HCT116 (cell line): Measurements from ENCODE around the gene PSME1. TPM values are rescaled to one million over a fixed set of nuclear protein-coding genes. Genes with fewer than 3 reads are reported as not detected.

Source experiments
- ATAC-seq: fragments of 200-7000 bp; cut with Tn5 transposase; 2 replicates; pipeline ENCODE4 v1.9.1; 2020; ENCODE audit warnings: mild to moderate bottlenecking, moderate library complexity
- BruUV-seq: library from RNA; stranded (reverse); fragments of 400-500 nt; replicated peaks from 2 replicates; lab custom pipeline; 2021; lab: Mats Ljungman, UMichigan
- CTCF ChIA-PET: fragments of 300-600 bp; sonication (Branson Sonifier 250); formaldehyde crosslinking; loops from one replicate; lab custom pipeline; 2021; ENCODE audit warnings: antibody characterized with exemption; lab: Charles Lee
- POLR2A ChIA-PET: fragments of 300-600, 350-600 bp; sonication (Branson Sonifier 250); formaldehyde crosslinking; loops from one replicate; lab custom pipeline; 2021; ENCODE audit warnings: antibody characterized with exemption; lab: Charles Lee
- RAD21 ChIA-PET, 2 experiments: fragments of 300-600 bp; sonication (Branson Sonifier 250); formaldehyde crosslinking; loops; one replicate each; lab custom pipeline; 2023; ENCODE audit warnings: low total read pairs in 2 of 2; ENCODE audit not compliant: uncharacterized antibody in 2 of 2, unreplicated experiment in 2 of 2, low non-redundant PET in 1 of 2; lab: Charles Lee
- DNase-seq: peaks from one replicate; pipeline ENCODE4 v3.0.0-alpha.2; 2010; ENCODE audit warnings: low read depth, low spot score
- H2AFZ ChIP-seq: fragments of 200-600 bp; shearing (Covaris generic), sonication (generic); 2 replicates; pipeline ENCODE4 v1.6.1; 2017; ENCODE audit warnings: low read depth, mixed run types, mixed read lengths, antibody characterized with exemption, low read length; ENCODE audit not compliant: poor library complexity, severe bottlenecking
- H3K27ac ChIP-seq: 2 replicates; pipeline ENCODE4 v1.5.1; 2012; ENCODE audit warnings: low read depth, low read length
- H3K27me3 ChIP-seq: fragments of 200-600 bp; sonication (generic); 2 replicates; pipeline ENCODE4 v1.6.1; 2016; ENCODE audit warnings: mixed run types, low read length, mixed read lengths; ENCODE audit not compliant: insufficient read depth
- H3K36me3 ChIP-seq, 2 experiments: fragments of 200-500 bp in 1 of 2; fragments of 200-600 bp in 1 of 2; sonication (Bioruptor generic) in 1 of 2; sonication (generic) in 1 of 2; 2 replicates each; pipeline versions ENCODE4 v1.5.1 to v1.6.1; 2014 to 2016; ENCODE audit warnings: low read length in 2 of 2, inconsistent platforms in 1 of 2, mixed read lengths in 1 of 2, mixed run types in 1 of 2; ENCODE audit not compliant: insufficient read depth in 2 of 2, control insufficient read depth in 1 of 2
- H3K4me1 ChIP-seq, 2 experiments: fragments of 200-600 bp in 1 of 2; sonication (generic) in 1 of 2; 2 replicates each; pipeline versions ENCODE4 v1.5.1 to v1.6.1; 2012 to 2017; ENCODE audit warnings: low read length in 2 of 2, inconsistent platforms in 1 of 2, mild to moderate bottlenecking in 1 of 2, mixed read lengths in 1 of 2, mixed run types in 1 of 2, moderate library complexity in 1 of 2; ENCODE audit not compliant: insufficient read depth in 2 of 2, control insufficient read depth in 1 of 2
- H3K4me2 ChIP-seq: fragments of 200-600 bp; sonication (generic); 2 replicates; pipeline ENCODE4 v1.6.1; 2017; ENCODE audit warnings: mixed run types, low read length, mixed read lengths
- H3K4me3 ChIP-seq, 2 experiments: fragments of 200-600 bp in 1 of 2; sonication (generic) in 1 of 2; replicated peaks in 1 of 2; 2 replicates each; pipeline ENCODE4 v1.5.1; 2011 to 2016; ENCODE audit warnings: low read length in 2 of 2, control low read depth in 1 of 2, low read depth in 1 of 2, mild to moderate bottlenecking in 1 of 2, mixed read lengths in 1 of 2, mixed run types in 1 of 2
- H3K79me2 ChIP-seq: fragments of 200-600 bp; sonication (generic); 2 replicates; pipeline ENCODE4 v1.6.1; 2017; ENCODE audit warnings: mild to moderate bottlenecking, mixed run types, low read length, moderate library complexity, mixed read lengths; ENCODE audit not compliant: insufficient read depth
- H3K9ac ChIP-seq: fragments of 200-600 bp; sonication (generic); 2 replicates; pipeline ENCODE4 v1.6.1; 2016; ENCODE audit warnings: low read length, mixed read lengths
- H3K9me2 ChIP-seq: fragments of 200-600 bp; sonication (generic), shearing (Covaris generic); 2 replicates; pipeline ENCODE4 v1.6.1; 2017; ENCODE audit warnings: mixed run types, mild to moderate bottlenecking, moderate library complexity; ENCODE audit not compliant: insufficient read depth
- H3K9me3 ChIP-seq, 2 experiments: fragments of 200-500 bp in 1 of 2; fragments of 200-600 bp in 1 of 2; sonication (Bioruptor generic) in 1 of 2; sonication (generic) in 1 of 2; 2 replicates each; pipeline ENCODE4 v1.6.1; 2014 to 2017; ENCODE audit warnings: low read length in 2 of 2, mixed read lengths in 2 of 2, inconsistent platforms in 1 of 2, low read depth in 1 of 2, mild to moderate bottlenecking in 1 of 2, mixed run types in 1 of 2, moderate library complexity in 1 of 2; ENCODE audit not compliant: control insufficient read depth in 1 of 2, insufficient read depth in 1 of 2
- H4K20me1 ChIP-seq: fragments of 200-600 bp; sonication (generic), shearing (Covaris generic); 2 replicates; pipeline ENCODE4 v1.6.1; 2017; ENCODE audit warnings: mixed run types, mild to moderate bottlenecking, moderate library complexity; ENCODE audit not compliant: insufficient read depth
- ATF3 ChIP-seq: IDR thresholded peaks from 2 replicates; pipeline ENCODE4 v1.6.1; 2012
- CEBPB ChIP-seq: IDR thresholded peaks from 2 replicates; pipeline ENCODE4 v1.6.1; 2012; ENCODE audit warnings: low read depth
- EGR1 ChIP-seq: IDR thresholded peaks from 2 replicates; pipeline ENCODE4 v1.6.1; 2012; ENCODE audit warnings: low read depth
- ELF1 ChIP-seq: IDR thresholded peaks from 2 replicates; pipeline ENCODE4 v1.6.1; 2012; ENCODE audit warnings: low read depth, borderline replicate concordance
- EZH2 ChIP-seq: fragments of 200-600 bp; sonication (generic); IDR thresholded peaks from 2 replicates; pipeline ENCODE4 v1.6.1; 2017; ENCODE audit warnings: antibody characterized with exemption, mixed run types
- EZH2phosphoT487 ChIP-seq: fragments of 200-600 bp; IDR thresholded peaks from 2 replicates; pipeline ENCODE4 v1.6.1; 2018; ENCODE audit warnings: antibody characterized with exemption, borderline replicate concordance
- FOSL1 ChIP-seq: IDR thresholded peaks from 2 replicates; pipeline ENCODE4 v1.6.1; 2012; ENCODE audit warnings: low read depth
- JUND ChIP-seq: IDR thresholded peaks from 2 replicates; pipeline ENCODE4 v1.6.1; 2012
- POLR2A ChIP-seq: IDR thresholded peaks from 2 replicates; pipeline ENCODE4 v1.7.0; 2011; ENCODE audit warnings: borderline replicate concordance; ENCODE audit not compliant: insufficient read depth, insufficient read length; ENCODE audit errors: extremely low read depth
- POLR2AphosphoS5 ChIP-seq: IDR thresholded peaks from 2 replicates; pipeline ENCODE4 v1.6.1; 2011; ENCODE audit warnings: mild to moderate bottlenecking, low read depth, low read length, moderate library complexity
- RAD21 ChIP-seq: IDR thresholded peaks from 2 replicates; pipeline ENCODE4 v1.6.1; 2012; ENCODE audit warnings: low read depth, mild to moderate bottlenecking
- SIN3A ChIP-seq: IDR thresholded peaks from 2 replicates; pipeline ENCODE4 v1.6.1; 2012; ENCODE audit warnings: low read depth
- SP1 ChIP-seq: IDR thresholded peaks from 2 replicates; pipeline ENCODE4 v1.6.1; 2012; ENCODE audit warnings: low read depth
- SRF ChIP-seq: IDR thresholded peaks from 2 replicates; pipeline ENCODE4 v1.6.1; 2012; ENCODE audit warnings: low read depth
- TCF7L2 ChIP-seq: IDR thresholded peaks from 2 replicates; pipeline ENCODE4 v1.7.0; 2011; ENCODE audit warnings: borderline replicate concordance, inconsistent platforms; ENCODE audit not compliant: insufficient read depth, insufficient read length; ENCODE audit errors: extremely low read depth
- YY1 ChIP-seq: IDR thresholded peaks from 2 replicates; pipeline ENCODE4 v1.6.1; 2011; ENCODE audit warnings: low read length, low read depth, moderate library complexity, mild to moderate bottlenecking; ENCODE audit not compliant: insufficient replicate concordance; ENCODE audit errors: extremely low read depth
- ZFX ChIP-seq: fragments of 450-650 bp; IDR thresholded peaks from 2 replicates; pipeline ENCODE4 v1.6.1; 2017
- ZNF274 ChIP-seq: fragments of 200-500 bp; sonication (Bioruptor generic); IDR thresholded peaks from 2 replicates; pipeline ENCODE4 v1.6.1; 2014; ENCODE audit warnings: mild to moderate bottlenecking, low read depth, low read length, inconsistent platforms
- intact Hi-C: fragments of 100-400 bp; cut with micrococcal nuclease; formaldehyde crosslinking; loops from 2 replicates; pipeline ENCODE4 v1.10.0; 2022
- total RNA-seq: library from RNA; stranded (reverse); gene quantifications from one replicate; pipeline ENCODE4 v1.2.1, GENCODE V29; 2021; ENCODE audit not compliant: unreplicated experiment
- TF ChIP-seq, protein P1 (sequence below), 3 experiments: fragments of 200-600 bp in 1 of 3; sonication (generic) in 1 of 3; IDR thresholded peaks in 2 of 3; conservative IDR thresholded peaks in 1 of 3; 2 replicates each; pipeline ENCODE4 v1.5.1; 2012 to 2017; ENCODE audit warnings: low read depth in 2 of 3, low read length in 2 of 3, antibody characterized with exemption in 1 of 3, borderline replicate concordance in 1 of 3, control low read depth in 1 of 3, mild to moderate bottlenecking in 1 of 3, mixed read lengths in 1 of 3, mixed run types in 1 of 3, moderate library complexity in 1 of 3; ENCODE audit not compliant: insufficient read depth in 1 of 3

PSME1 gene
- total RNA-seq, 1 experiment from 2014 or later: 174 TPM

- POLR2A ChIA-PET: no interaction called here
- no peaks in the 10 kb centered on the region for H4K20me1 ChIP-seq
- H3K4me1 ChIP-seq: no peaks in the 10 kb centered on the region
- no peak overlapping the region for H3K4me3 ChIP-seq
- no peak overlapping the region for H2AFZ ChIP-seq
- no peaks in the 10 kb centered on the region for H3K36me3 ChIP-seq
- CTCF ChIA-PET: interaction anchor here (0.8 kb wide), 1 partner anchor 12 kb away, joined by 3 read pairs; the partner anchor contains the start of gene IRF9
- H3K9me2 ChIP-seq: no peaks in the 10 kb centered on the region
- no TSS peak for BruUV-seq
- intact Hi-C loops: no loop called here
- H3K9ac ChIP-seq: no peak overlapping the region
- no peaks in the 10 kb centered on the region for H3K79me2 ChIP-seq
- no peak overlapping the region for H3K4me2 ChIP-seq
- no peaks in the 10 kb centered on the region for H3K9me3 ChIP-seq
- H3K27ac ChIP-seq: no peak overlapping the region
- TF ChIP-seq ZNF274 (no peak), POLR2AphosphoS5 (no peak), YY1 (no peak), ELF1 (no peak), EZH2phosphoT487 (no peak)
- TF ChIP-seq, protein P1, sequence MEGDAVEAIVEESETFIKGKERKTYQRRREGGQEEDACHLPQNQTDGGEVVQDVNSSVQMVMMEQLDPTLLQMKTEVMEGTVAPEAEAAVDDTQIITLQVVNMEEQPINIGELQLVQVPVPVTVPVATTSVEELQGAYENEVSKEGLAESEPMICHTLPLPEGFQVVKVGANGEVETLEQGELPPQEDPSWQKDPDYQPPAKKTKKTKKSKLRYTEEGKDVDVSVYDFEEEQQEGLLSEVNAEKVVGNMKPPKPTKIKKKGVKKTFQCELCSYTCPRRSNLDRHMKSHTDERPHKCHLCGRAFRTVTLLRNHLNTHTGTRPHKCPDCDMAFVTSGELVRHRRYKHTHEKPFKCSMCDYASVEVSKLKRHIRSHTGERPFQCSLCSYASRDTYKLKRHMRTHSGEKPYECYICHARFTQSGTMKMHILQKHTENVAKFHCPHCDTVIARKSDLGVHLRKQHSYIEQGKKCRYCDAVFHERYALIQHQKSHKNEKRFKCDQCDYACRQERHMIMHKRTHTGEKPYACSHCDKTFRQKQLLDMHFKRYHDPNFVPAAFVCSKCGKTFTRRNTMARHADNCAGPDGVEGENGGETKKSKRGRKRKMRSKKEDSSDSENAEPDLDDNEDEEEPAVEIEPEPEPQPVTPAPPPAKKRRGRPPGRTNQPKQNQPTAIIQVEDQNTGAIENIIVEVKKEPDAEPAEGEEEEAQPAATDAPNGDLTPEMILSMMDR (IDR thresholded peaks at IDR 0.05 in 2 of 3, conservative IDR thresholded peaks at IDR 0.05 in 1 of 3; ENCODE audit: borderline replicate concordance in 1 of 3, insufficient read depth in 1 of 3, low read depth in 2 of 3, low read length in 2 of 3): no peak
- RAD21 ChIA-PET: no interaction called here
- no peaks in the 10 kb centered on the region for H3K27me3 ChIP-seq
- no peak for DNase-seq
- ATAC-seq: no peak
Measured at GRCh38 chr14:24172871-24173281, 36.9 kb downstream of the PSME1 start.

- Histone ChIP-seq H2AFZ (no peak overlapping the region), H3K27ac (no peak overlapping the region), H3K27me3 (no peaks in the 10 kb centered on the region), H3K9me3 (no peaks in the 10 kb centered on the region), H3K9me2 (no peaks in the 10 kb centered on the region), H3K4me1 (no peaks in the 10 kb centered on the region), H3K79me2 (no peaks in the 10 kb centered on the region), H3K4me3 (no peak overlapping the region), H3K9ac (no peak overlapping the region), H3K36me3 (peaks cover 16 to 21% of the 10 kb centered on the region in 2 experiments; a peak in 3 of 4 replicates), H3K4me2 (no peak overlapping the region), H4K20me1 (no peaks in the 10 kb centered on the region)
- no peak for ATAC-seq
- BruUV-seq: no TSS peak
- TF ChIP-seq ZFX: no peak
- no peak for TF ChIP-seq EZH2
- TF ChIP-seq CEBPB: no peak
- TF ChIP-seq ATF3: no peak
- TF ChIP-seq JUND: no peak
- TF ChIP-seq EGR1: no peak
- no peak for TF ChIP-seq EZH2phosphoT487
- no peak for TF ChIP-seq POLR2A
- no peak for TF ChIP-seq TCF7L2
- no peak for TF ChIP-seq FOSL1
- no peak for TF ChIP-seq ZNF274
- TF ChIP-seq RAD21: no peak
- TF ChIP-seq SIN3A: no peak
- no peak for TF ChIP-seq SRF
- TF ChIP-seq POLR2AphosphoS5: no peak
- no peak for TF ChIP-seq YY1
- no peak for TF ChIP-seq SP1
- ChIA-PET CTCF (no interaction called here), RAD21 (no interaction called here), POLR2A (no interaction called here)
- no peak for DNase-seq
- intact Hi-C loops: no loop called here
Measured at GRCh38 chr14:24176599-24176998, 40.6 kb downstream of the PSME1 start.
